Measurements from ENCODE around the gene ERAL1.
A peak's percentile ranks its signal among the peaks of the same experiment; 100 is the strongest.
"Not testable (repeated sequence)": the region's sequence is repeated elsewhere in the genome, so short reads cannot be mapped to it uniquely, and the experiment has no call there.

ERAL1 gene

DNA sequence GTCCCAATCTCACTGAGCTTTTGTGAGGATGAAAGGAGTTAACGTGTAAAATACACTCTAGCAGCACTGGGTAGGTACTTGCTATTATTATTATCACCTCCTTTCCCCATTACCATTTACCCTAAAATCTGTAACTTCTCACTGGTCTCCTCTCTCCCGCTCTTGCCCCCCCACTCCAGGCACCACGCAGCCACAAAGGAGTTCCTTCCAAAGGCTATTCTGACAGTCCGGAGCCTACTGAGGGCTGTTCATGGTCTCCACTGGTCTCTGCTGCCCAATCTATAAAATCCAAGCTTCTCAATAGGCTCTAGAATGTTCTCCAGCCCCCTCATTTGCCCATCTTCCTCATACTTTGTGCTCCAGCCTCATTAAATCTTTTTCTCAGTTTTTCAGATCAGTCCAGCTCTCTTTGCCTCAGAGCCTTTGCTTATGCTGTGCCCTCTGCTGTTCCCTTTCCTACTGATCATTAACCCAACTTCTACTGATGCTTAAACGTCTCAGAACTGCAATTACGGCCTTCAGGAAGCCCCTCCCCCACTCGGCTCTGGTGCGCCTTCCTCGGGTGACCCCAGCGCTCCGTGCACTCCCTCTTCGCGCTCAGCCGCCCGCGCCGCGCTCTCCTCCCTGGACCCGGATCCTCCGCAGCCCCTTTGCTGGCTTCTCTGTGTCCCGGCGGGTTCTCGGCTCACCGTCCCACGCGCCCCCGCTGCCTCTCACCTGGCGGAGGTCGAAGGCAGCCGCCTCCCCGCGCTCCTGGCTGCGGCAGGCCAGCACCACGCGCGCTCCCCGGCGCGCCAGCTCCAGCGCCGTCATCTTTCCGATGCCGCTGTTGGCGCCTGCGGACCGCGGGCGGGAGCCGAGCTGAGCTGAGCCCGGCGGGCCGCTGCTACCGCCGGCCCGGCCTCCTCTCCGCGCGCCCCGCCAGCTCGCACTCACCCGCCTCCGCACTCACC lies 47.3 kb downstream of the ERAL1 start:
- peak; percentile 58 for DNase-seq

DNA sequence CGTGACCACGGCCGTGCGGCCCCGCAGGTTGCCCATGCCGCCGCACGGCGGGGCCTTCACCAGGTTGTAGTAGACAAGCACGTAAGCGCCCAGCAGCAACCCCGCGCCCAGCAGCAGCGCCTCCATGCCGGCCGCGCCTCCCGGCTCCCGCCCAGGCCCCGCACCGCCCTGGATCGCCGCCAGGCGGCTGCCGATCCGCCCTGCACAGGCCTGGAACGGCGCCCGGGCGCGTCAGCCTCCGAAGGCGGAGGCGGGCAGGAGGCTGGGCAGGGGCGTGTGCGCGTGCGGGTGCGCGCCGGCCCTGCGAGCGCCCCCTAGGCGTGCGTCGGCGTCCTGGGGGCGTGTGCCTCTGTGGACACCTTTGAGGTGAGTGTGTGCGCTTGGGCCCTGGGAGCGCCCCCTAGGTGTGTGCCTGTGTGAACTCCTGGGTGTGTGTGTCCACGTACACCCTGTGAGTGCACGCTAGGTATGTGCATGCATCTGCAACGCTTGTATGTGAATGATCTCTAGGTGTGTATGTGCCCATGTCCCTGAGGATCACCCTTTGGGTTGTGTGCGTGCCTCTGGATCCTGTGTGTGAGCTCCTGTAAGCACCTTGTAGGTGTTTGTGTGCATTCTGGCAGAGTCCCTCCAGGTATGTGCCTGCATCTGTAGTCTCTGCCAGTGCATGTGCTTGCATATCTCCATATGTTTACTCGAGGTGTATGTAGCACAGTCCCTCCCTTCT lies 48.2 kb downstream of the ERAL1 start, which contains the start of gene DHRS13:
Gene DHRS13 (minus strand): TSS at position 261 of the 727 bp plus-strand sequence. CDS start 135 bp downstream, at position 126.
- DNase-seq = peak; percentile 94

DNA sequence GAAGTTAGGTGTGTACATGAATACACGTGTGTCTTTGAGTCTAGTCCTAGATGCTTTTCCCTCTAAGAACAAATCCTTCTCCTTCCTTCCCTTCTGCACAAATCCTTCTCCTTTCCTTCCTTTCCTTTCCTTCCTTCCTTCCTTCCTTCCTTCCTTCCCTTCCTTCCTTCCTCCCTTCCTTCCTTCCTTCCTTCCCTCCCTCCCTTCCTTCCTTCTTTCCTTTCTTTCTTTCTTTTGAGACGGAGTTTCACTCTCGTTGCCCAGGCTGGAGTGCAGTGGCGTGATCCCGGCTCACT lies 48.7 kb downstream of the ERAL1 start:
- DNase-seq = not testable (repeated sequence)

- no peak for DNase-seq
These were observed 50.0 kb downstream of the ERAL1 start for GRCh38 chr17:28904800-28905199.

DNA sequence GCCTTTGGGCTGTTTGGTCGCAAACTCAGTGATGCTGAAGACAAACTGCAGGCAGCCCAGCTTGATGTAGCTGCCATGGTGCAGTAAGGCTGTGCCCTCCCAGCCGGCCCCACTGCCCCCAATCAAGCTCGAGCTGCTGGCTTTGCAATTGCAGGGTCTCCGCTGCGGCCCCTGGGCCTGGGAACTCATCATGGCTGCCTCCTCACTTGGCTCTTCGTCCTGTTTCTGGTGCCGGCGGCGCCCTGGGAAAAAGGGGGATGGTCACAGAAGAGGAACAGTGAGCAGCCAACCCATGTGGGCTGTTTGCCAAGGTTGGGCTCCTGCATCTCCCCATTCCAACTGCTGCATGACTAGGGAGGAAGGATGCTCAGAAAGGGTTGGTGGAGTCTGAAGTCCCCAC lies 51.5 kb downstream of the ERAL1 start:
- DNase-seq = no peak

DNA sequence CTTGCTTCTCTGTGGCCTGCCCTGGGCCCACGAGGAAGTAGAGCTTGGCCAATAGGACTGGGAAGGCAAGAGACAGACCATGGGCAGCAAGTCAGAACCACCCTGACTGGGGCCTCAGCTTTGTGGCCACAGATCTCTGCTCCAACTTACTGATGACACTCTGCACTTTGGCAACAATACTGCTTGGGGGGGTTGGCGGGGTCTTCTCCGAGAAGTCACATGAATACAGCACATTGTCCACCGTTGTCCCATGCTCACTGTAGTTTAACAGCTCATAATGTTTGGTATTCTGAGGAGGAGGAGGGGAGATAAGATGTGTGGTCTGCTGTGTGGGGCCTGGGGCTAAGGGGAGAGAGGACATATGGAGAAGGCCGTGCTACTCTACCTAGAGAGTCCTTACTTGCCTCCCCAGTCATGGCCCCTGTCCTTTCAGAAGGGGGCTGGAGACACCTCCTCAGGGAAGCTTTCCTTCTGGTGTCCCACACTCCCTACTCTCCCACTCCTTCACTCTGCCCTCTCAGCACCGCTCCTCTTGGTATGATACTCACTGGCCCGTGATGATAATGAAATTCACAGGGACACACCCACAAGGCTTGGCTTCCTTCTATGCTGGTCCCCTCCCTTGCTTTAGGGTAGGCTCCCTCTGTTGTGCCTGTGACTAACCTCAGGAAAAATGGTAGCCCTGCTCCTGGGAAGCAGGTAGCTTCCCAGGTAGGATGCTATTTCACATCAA lies 52.1 kb downstream of the ERAL1 start:
- DNase-seq = no peak

GRCh38 chr17:28907709-28908475 lies 53.1 kb downstream of the ERAL1 start:
- DNase-seq = no peak

DNA sequence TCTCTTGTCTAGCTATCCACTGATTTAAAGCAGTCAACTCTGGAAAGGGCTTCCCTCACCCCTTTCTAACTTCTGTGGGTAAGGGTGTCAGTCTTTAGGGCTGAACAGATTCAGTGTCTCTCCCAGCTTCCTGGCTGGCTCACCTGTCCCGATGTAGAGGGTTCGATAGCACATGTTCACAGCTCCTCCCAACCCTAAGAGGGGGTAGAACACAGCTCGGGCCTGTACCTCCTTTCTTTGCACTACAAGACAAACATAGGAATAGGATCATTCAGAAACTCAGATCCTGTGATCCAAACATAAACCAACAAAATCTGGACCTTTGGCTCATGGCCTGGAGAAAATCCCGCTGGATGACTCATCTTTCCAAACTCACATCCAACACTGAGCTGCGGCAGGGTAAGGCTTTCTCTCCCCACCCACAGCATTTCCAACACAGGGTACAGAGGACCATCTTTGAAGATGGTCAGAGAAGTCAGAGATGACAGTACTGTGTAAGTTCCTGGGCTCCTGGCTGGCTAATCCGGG lies 53.9 kb downstream of the ERAL1 start:
- no peak for DNase-seq

GRCh38 chr17:28910534-28910933 lies 55.7 kb downstream of the ERAL1 start:
- DNase-seq = no peak
